ENCODE measurements around the gene SERPINI2.

- TF ChIP-seq CTCF (IDR thresholded peaks at IDR 0.05; ENCODE audit: insufficient read depth, low read length), result no peak
- TF ChIP-seq POLR2AphosphoS5 (IDR thresholded peaks at IDR 0.05; ENCODE audit: low read depth), result no peak
- no peak for TF ChIP-seq SPI1 (IDR thresholded peaks at IDR 0.05; ENCODE audit: borderline replicate concordance, low read depth)
- TF ChIP-seq GABPA (IDR thresholded peaks at IDR 0.05; ENCODE audit: low read depth), result no peak
- TF ChIP-seq REST (IDR thresholded peaks at IDR 0.05; ENCODE audit: insufficient replicate concordance, low read depth), result no peak
These were observed 10.7 kb upstream of the SERPINI2 start for GRCh38 chr3:167484551-167484950.

All from HL-60 (cell line).